ENCODE measurements around the gene MAB21L4.

The MAB21L4 gene

GRCh38 chr2:240894006-240894405, 1.9 kb downstream of the MAB21L4 start:
- no peak for DNase-seq (ENCODE audit: low spot score)

GRCh38 chr2:240893363-240893844, 2.6 kb downstream of the MAB21L4 start:
- peak; percentile 79 for DNase-seq (ENCODE audit: low spot score)

DNA sequence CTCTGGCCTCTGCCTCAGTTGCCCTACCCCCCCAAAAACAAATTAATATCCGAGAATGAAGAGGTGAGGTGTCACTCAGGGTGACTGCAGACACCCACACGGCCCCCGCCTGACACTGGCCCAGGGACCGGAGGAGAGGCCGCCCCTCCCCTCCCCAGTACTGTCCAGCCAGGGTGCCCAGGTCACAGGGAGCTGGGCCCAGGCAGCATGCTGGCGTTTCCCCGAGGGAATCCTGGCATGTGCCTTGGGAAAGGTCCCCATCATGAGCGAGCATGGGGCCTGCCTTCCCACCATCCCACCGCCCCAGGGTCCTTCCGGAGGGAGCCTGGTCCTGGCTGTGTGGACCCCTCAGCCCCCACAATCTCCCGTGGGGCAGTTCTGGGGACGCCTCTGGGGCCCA, 3.0 kb downstream of the MAB21L4 start:
- no peak for DNase-seq (ENCODE audit: low spot score)

GRCh38 chr2:240892356-240892755, 3.6 kb downstream of the MAB21L4 start:
- no peak for DNase-seq (ENCODE audit: low spot score)

GRCh38 chr2:240891492-240892340, 4.2 kb downstream of the MAB21L4 start:
- DNase-seq (ENCODE audit: low spot score): no peak

- no peak for DNase-seq (ENCODE audit: low spot score)
Observed at GRCh38 chr2:240890691-240891090, 5.3 kb downstream of the MAB21L4 start.

GRCh38 chr2:240889601-240890560, 6.1 kb downstream of the MAB21L4 start:
- DNase-seq (ENCODE audit: low spot score): no peak

- DNase-seq (ENCODE audit: low spot score): no peak
Observed at GRCh38 chr2:240888890-240889573, 6.9 kb downstream of the MAB21L4 start.

- DNase-seq (ENCODE audit: low spot score): no peak
Observed at GRCh38 chr2:240888130-240888889, 7.6 kb downstream of the MAB21L4 start.

DNA sequence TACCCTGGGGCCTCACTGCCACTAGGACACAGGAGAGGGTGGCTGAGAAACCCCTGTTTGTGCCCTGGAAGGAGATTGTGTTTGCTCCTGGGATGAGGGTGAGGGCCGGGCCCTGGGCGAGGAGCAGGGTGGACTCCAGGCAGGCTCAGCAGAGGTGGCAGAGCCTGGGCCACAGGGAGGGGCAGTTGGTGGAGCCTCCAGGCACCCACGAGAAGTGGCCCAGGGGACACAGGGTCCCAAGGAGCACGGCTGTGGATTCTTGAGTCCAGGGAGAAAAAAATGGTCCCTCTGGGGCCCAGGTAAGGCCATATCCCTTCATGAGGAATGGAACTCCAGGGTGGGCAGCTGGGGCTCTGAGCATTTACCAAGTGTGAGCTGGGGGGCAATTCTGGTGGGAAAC, 8.3 kb downstream of the MAB21L4 start:
- DNase-seq (ENCODE audit: low spot score): no peak

GRCh38 chr2:240886678-240887609, 9.0 kb downstream of the MAB21L4 start:
- no peak for DNase-seq (ENCODE audit: low spot score)

GRCh38 chr2:240886023-240886565, 9.9 kb downstream of the MAB21L4 start:
- DNase-seq (ENCODE audit: low spot score): no peak

DNA sequence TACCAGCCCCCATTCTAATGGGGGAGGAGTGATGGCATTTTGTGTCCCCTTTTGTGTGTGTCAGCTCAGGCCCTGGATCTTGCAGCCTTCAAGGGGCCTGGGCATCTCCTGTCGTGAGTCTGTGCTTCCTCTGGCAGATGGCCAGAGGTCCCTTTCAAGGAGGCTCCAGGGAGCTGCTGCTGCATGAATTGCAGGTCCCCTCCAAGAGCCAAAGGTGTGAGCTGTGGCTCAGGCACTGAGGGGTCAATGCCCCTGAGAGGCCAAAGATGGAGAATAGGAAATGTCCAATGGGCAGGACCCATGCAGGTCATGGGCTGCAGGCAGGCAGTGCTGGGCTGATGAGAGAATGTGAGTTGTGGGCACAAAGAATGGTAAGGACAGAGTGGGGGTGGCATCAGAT, 10.4 kb downstream of the MAB21L4 start:
- DNase-seq (ENCODE audit: low spot score): no peak

DNA sequence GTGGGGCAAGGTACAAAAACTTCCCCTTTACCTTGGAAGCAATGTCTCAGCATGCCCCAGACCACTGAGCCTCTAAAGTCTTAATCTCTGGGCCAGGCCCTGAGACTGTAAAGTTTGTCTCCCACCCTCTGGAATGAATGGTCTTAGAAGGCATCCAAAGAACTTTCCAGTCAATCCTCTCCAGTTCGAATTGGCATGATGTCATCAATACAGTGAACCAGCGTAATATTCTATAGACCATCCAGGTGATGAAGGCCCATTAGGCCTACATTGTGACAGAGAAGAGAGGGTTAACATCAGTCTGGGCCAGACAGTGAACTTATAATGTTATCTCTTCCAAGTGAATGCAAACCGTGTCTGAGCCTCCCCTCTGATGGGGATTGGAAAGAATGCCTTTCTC, 11.2 kb downstream of the MAB21L4 start:
- no peak for DNase-seq (ENCODE audit: low spot score)

DNA sequence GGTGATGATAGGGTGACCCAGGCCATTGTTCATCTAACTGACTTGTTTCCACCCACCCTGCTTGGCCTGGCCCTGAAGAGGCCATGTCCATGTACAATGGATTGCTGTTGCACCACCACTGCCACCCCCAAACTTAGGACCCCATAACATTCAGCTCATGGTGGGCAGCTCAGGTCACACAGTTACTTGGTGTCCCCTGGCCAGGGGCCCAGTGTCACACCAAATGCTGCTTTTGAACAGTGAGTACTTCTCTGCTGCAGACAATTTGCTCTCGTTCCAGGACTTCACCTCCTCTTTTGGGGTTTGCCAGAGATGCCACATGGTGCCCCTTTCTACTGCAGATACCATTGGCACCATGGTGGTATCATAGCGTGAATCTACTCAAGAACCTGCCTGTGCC, 11.7 kb downstream of the MAB21L4 start:
- no peak for DNase-seq (ENCODE audit: low spot score)

GRCh38 chr2:240881913-240882312, 14.0 kb downstream of the MAB21L4 start:
- no peak for DNase-seq (ENCODE audit: low spot score)

- DNase-seq (ENCODE audit: low spot score): no peak
Observed at GRCh38 chr2:240879105-240879504, 16.9 kb downstream of the MAB21L4 start.

- DNase-seq (ENCODE audit: low spot score): no peak
Observed at GRCh38 chr2:240878341-240878936, 17.5 kb downstream of the MAB21L4 start.
